Measurements from ENCODE around the gene CELSR1. TPM values are rescaled to one million over a fixed set of nuclear protein-coding genes. Genes with fewer than 3 reads are reported as not detected.
"Not testable (repeated sequence)": the region's sequence is repeated elsewhere in the genome, so short reads cannot be mapped to it uniquely, and the experiment has no call there.

Gene CELSR1
- total RNA-seq, 1 experiment from 2014 or later: 0.06 TPM

DNA sequence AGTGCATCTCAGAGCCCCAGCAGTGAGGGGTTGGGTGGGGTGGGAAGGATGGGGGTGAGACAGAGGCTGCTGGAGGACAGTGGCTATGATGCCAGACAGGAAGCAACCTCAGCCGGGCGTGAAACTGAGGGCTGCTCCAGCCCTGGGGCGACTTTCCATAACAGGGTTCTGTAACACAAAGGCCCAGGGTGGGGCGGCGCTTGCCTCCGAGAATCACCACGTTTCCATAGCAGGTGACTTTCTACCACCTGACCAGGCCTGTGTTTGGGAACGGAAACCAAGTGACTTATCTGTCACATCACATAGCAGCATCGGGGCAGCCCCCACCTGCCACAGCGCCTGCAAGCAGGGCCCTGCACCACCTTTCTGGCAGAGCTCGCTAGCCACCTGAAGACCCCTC is 116.2 kb downstream of the CELSR1 start:
- DNase-seq (ENCODE audit: low read depth): no peak

DNA sequence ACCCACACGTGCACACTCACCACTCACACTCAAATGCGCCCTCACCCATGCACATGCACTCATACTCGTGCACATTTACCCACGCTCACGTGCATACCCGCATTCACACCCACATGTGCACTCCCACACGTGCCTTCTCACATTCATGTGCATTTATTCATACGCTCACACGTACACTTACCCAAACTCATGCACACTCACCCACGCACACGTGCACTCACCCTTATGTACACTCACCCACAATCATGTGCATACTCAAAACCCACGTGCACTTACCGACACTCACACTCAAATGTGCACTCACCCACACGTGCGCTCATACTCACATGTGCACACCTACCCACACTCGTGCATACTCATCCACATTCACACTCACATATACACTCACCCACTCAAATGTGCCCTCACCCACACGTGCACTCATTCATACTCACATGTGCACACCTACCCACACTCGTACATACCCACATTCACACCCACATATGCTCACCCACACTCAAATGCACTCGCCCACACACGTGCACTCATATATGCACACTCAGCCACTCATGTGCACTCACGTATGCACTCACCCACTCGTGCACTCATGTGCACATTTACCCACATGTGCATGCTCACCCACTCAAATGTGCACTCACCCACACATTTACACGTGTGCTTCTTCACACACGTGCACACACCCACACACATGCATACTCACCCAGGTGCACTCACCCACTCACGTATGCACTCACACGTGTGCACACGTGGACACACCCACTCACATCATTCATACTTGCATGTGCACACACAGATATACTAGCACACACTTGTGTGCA is 117.5 kb downstream of the CELSR1 start:
- no peak for DNase-seq (ENCODE audit: low read depth)

DNA sequence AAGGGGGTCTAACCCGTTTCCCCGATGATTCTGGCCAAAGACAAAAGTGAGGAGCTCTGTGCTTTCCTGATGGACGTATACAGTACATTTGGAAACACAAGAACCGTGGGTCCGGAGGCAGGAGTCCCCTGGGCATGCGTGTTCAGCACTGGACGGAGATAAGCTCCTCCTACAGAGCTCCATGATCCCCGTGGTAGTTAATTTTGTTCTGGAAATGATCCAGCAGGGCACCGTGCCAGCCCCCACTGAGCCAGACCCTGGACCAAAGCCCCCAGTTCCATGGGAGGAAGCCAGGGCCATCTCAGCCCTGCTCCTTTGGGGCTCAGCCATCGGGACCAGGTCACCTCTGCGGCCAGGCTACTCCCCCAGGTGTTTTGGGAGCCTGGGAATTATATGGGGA is 118.6 kb downstream of the CELSR1 start:
- DNase-seq (ENCODE audit: low read depth): no peak

DNA sequence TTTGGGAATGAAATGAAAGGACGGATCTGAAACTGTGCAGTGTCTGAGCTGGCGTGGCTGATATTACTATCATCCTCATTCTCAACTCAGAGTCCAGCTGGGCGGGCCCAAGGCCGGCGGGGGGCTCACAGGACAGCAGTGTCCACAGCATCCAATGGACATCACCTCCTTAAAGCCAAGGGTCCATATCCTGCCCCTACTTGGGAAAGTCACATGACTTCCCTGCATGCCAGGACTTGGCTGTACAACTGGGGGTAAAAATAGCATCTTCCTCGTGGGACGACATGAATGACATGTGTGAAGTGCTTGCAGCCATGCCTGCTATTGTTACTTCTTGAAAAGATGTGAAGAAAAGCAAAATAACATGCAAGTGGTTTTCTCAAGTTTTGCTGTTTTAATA is 119.7 kb downstream of the CELSR1 start:
- DNase-seq (ENCODE audit: low read depth): no peak

DNA sequence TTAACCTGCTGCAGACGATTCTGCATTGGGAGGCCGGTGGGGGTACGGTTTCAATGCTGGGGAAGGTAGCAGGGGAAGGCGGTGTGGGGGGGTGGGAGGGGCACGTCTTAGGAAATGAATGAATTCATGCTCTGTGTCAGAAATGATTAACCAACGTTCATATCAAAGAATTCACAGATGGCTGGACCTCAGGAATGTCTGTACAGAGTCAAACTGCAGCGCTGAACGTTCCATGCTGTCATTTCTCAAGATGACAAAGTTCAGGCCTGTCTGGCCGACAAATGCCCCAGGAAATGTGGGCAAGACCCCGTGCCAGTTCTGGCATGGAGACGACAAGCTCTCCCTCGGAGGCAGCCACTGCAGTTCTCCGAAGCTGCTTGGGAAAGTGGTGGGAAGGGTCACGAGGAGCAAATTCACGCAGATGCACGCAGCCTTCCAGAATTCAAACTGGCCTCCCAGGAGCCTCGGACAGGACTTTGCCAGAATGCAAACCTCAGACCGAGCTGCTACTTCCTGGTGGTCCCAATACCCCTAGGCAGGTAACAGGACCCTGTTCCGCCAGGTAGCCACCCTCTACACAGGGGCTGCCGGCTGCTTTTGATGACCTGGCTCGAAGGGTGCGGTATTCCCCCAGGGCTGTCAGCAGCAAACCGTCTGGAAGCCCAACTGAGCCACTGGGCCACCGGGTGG is 120.4 kb downstream of the CELSR1 start:
- DNase-seq (ENCODE audit: low read depth): no peak

DNA sequence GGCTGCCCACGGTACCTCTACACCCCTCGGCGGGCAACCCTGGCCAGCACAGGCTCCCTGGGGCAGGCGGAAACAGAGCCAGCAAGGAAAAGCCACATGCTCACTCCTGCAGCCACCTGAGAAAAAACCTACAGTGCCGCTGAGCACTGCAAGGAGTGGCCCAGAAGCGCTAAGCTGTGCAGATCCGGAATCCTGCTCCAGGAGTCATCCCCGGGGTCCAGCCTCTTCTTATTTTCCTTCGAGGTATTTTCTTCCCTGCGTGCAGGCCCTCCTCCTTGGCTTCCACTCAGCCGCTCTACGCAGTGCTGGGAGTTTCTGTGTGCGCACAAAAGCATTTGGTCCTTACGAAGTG is 120.9 kb downstream of the CELSR1 start:
- no peak for DNase-seq (ENCODE audit: low read depth)

DNA sequence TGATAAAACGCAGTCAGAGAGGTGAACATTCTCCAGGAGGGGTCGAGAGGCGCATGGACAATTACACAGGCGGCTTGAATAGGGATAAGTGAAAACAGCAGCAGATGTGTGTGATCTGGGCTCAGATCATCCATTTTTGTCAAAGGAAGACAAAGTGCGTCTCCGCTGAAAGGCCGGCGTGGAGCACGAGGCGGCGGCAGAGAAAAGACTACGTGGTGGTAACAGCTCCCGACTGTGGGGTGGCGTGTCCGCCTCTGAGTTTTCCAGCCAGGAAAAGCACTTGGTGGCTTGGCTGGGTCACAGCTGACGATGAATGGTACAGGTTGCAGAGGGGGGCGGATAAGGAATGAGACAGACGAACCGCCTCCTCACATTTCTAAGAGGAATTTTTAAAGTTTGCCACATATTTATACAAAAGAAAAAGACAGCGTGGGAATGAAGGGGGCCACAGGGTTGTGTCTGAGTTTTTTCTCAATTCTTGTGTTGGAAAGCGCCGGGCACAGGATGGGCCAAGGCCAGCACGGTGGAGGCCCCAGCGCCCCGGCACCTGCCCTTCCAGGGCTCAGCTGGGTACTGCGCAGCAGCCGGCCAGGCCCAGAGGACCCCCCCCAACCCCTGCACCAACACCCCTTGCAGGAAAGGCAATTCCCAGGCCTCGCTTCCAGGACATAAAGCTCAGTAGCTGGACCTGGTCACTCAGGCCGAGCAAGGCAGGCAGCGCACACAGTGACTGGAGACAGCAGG is 121.5 kb downstream of the CELSR1 start:
- no peak for DNase-seq (ENCODE audit: low read depth)

DNA sequence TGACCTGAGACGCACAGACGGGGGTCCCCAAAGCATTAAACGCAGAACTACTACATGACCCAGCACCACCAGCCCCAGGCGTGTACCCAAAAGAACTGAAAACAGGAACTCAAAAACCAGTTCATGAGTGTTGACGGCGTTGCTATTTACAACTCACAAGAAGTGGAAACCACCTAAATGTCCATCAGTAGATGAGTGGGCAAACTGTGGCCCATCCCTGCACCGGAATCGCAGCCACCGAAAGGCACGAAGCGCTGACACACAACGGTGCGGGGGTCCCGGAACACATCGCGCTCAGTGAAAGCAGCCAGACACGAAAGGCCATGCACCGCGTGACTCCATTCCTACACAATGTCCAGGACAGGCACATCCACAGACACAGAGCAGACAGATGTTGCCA is 122.7 kb downstream of the CELSR1 start:
- DNase-seq (ENCODE audit: low read depth): no peak

DNA sequence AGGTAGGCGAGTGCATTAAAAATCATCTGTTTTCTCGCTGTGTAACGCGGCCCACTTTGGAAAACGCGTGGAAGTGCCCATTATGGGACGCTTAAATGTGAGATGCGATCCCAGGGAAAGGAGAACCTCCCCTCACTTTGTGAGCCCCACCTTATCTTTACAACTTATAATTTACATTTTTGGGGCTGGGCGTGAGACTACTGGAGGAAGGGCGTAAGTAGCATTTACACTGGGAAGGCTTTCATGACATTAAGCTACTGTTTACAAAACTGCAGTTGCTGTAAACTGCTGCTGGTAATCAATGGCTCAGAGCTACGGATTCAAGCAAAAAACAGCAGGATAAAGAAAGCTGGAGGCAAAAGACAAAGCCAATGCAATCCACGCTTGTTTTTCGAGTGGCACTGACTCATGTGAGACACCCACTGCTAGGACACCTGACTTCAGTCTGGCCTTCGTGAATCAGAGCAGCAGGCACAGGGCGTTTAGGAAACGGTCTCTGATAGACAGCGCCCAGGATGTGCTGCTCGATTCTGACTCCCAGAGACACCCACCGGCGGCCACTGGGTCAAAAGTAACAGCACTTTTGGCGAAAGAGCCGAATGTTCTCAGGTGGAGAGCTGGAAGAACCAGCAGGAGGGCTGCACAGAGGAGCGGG is 123.6 kb downstream of the CELSR1 start:
- no peak for DNase-seq (ENCODE audit: low read depth)

DNA sequence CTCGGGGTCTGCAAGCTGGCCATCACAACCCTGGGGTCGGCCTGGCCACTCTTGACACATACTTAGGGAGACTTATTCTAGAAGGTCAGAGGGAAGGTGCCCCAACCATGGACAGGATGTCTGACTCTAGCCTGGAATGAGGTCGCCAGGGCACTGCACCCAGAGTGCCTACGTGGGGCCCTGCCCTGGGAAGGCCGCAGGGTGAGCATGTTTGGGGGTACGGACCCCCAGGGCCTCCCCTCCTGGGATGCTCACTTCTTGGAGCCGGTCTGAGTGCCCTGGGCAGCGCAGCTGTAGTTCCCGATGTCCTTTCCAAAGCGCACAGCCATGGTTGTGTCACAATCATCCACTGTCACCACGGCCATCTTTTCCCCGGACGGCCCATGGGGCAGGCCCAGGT is 126.1 kb downstream of the CELSR1 start:
- no peak for DNase-seq (ENCODE audit: low read depth)

DNA sequence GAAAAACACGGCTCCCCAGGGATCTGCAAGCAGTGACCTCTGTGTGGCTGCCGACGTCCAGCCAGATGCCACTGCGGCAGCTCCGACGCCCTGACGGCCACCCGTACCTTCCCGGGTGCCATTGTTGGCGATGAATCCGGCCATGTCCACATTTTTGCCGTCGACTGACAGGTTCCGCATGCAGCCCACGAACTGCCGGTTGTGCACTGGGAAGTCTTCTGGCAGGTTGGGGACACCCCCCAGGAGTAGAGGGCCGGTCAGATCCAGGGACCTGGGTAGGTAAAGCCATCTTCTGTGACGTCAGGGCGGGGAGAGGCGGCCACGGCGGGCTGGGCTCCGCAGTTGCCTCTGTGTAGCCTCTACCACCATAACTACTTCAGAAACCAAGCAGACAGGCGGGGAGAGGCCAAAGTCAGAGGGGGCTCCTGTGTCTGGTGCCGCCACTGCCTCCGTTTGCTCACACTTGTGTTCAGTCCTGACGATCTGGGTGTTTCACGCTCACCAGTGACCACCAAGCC is 127.1 kb downstream of the CELSR1 start:
- no peak for DNase-seq (ENCODE audit: low read depth)

DNA sequence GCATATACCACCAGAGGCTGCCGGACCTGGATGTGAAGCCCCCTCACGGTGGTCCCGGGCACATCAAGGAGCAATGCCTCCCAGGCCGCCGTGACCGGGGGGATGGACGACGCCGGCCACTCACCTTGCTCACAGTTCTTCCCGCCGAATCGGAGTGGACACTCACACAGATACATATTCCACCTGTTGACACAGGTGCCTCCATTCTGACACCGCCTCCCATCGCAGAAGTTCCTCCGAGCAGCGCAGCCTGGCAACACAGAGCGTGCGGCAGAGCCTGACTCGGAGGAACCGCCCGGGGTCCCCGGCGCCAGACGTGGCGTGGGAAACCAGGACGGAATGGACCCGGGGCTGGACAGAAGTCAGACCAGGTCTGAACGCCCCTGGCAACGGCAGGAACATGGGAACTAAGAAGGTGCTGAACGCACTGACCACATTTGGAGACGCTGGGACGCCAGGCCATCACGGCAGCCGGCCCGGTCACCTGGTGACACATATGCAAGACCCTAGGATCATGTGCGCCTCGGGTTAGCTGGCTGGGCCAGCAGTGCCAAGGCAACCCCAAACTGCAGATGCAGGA is 127.7 kb downstream of the CELSR1 start:
- DNase-seq (ENCODE audit: low read depth): no peak

DNA sequence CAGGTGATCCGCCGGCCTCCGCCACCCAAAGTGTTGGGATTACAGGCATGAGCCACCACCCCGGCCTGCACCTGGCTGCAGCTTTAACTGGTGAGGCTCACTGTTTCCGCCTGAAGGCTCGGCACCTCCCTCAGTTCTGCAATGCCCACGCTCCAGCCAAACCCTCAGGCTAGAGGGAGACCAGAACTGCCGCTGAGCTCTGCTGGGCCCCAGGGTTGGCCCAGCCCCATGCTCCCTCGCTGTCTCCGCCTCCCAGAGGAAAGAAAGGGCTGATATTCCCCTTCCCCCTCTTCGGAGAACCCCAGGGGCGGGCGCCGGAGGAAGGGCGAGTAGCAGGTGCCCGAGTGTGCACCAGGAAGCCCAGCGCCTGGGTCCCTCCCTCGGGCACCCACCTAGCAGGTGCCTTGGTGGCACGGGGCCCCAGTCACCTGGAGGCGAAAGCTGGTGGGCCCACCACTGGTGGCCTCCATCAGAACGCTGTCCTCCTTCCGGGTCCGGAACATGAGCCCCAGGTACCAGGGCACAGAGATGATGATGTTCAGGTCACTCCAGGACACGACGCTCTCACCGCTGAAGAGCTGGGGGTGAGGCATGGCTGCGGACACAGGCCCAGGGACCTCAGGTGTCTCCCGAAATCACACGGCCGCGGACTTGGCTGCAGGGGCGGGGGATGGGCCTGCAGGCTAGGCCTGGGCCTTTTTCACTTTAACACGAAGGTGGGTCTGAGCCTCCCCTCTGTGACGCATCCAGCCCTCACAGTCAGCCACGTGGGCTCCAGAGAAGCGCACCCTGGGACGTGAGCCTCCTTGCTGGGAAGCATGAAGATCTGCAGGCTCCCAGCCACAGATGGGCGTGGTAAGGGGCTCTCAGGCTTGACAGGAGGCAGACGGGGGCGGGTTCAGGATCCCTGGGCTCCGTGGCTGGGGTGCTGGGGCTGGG is 128.6 kb downstream of the CELSR1 start:
- DNase-seq (ENCODE audit: low read depth): no peak

DNA sequence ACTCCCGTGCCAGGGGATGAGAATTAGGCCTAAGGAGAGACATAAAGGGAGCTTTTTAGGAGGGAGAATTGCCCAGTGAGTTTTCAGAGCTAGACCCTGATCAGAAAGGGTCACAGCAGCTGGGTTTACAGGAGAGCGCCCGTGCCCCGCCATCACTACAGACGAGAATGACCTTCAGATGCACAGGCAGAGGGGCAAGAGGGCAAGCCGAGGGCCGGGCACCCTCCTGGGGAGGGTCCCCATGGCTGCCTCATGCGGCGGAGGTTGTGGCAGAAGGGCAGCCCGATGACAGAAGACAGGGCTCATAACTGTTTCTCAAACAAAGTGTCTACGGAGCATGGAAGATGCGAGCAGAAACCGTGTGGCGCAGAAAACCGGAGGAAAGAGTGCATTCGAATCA is 129.7 kb downstream of the CELSR1 start:
- no peak for DNase-seq (ENCODE audit: low read depth)

DNA sequence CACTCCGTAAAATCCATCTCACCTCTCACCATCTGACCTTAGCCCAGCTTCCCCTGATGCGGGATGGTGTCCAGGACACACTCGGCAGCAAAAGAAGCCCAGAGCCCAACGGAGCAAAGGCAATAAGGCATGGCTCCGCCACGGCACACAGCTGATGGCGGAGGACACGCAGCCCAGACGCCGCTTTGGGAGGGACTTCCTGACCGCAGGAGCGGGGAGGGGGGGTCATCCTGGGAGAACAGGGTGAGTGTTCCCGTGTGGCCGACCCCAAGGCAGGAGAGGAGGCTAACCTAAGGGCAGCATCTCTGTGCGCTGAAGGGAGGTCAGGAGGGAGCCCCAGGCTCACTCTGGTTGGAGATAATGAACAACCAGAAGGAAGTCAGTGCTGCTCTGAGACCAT is 130.6 kb downstream of the CELSR1 start:
- no peak for DNase-seq (ENCODE audit: low read depth)

DNA sequence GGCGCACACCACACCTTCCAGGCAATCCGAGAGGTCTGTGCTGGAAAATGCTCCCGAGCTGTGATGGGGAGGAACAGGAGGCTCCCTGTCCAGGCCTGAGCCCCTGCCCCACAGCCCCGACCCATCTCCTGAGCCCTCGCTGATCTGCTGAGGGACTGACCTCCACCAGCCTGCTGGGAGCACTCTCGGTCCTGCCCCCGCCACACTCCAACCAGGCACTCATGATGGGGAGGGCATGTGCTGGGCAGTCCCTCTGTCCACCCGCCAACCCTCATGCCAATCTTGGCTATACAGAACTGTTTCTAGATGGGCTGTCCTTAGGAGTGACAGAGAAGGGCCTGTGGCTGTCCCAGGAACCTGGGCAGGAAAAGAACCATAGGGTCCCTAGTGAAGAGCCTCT is 131.1 kb downstream of the CELSR1 start:
- no peak for DNase-seq (ENCODE audit: low read depth)

DNA sequence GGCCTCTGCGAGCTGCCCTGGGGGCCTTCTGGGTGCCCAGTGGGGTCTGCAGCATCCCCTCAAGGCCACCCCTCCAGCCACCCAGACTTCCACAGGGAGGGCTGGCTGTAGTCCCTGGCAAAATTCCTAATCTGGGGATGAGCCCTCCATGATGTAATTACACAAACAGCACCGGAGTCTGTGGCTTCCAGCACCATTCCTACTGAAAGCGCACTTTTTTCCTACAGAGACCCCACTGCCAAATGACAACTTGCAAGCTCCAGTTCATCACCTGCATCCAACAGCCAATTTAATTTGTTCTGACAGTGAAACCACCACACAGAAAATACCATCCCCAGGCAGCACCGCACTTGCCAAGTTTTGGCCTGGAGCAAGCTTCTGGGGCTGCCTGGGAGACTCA is 131.5 kb downstream of the CELSR1 start:
- DNase-seq (ENCODE audit: low read depth): no peak

DNA sequence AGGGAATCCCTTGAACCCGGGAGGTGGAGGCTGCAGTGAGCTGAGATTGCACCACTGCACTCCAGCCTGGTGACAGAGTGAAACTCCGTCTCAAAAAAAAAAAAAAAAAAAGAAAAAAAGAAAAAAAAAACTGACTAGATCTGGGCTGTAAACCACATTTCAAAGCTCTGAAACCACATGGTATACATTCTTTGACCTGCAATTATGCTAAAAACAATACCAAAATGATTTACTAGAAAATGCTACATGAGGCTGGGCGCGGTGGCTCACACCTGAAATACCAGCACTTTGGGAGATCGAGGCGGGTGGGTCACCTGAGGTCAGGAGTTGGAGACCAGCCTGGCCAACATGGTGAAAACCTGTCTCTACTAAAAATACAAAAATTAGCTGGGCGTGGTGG is 133.5 kb downstream of the CELSR1 start:
- DNase-seq (ENCODE audit: low read depth): not testable (repeated sequence)

DNA sequence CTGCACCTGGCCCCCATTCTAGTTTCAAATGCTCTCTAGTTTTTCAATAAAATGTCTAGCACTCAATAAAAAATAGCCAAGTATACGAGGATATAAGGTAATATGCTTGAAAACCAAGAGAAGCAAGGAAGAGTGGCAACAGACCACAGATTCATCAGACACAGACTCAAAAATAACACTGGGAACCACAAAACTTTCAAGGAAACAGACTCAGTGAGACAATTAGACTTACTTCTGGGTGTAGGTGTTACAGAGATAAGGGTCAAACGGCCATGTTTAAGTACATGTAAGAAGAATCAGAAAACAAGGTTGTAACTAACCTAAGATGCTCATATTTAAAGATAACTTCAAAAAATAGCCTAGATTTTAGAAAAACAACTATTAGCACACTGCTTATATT is 134.9 kb downstream of the CELSR1 start:
- no peak for DNase-seq (ENCODE audit: low read depth)

DNA sequence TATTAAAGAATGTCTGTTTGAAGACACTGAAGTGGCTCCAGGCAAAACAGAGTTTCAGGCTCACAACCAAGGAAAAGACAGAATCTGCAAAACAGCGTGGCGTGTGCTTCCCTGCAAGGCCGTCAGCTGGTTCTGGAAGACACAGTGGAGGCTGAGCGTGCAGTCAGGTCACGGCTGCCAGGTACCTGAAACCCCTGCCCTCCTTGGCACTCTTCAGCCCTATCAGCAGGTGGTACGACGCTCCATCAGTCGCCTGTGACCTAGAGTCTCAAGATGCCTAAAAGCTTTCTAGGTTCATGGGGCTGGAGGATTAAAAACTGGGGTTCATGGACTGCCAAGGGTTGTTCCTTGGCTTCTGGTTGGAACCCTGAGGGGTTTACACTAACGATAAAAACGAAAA is 136.1 kb downstream of the CELSR1 start:
- no peak for DNase-seq (ENCODE audit: low read depth)

All from LHCN-M2 (cell line).